ENCODE data around the gene SPOCK1. TPM values are rescaled to one million over a fixed set of nuclear protein-coding genes. Genes with fewer than 3 reads are reported as not detected.

Gene SPOCK1
- total RNA-seq = 85.6 and 209 TPM in 2 replicates

DNA sequence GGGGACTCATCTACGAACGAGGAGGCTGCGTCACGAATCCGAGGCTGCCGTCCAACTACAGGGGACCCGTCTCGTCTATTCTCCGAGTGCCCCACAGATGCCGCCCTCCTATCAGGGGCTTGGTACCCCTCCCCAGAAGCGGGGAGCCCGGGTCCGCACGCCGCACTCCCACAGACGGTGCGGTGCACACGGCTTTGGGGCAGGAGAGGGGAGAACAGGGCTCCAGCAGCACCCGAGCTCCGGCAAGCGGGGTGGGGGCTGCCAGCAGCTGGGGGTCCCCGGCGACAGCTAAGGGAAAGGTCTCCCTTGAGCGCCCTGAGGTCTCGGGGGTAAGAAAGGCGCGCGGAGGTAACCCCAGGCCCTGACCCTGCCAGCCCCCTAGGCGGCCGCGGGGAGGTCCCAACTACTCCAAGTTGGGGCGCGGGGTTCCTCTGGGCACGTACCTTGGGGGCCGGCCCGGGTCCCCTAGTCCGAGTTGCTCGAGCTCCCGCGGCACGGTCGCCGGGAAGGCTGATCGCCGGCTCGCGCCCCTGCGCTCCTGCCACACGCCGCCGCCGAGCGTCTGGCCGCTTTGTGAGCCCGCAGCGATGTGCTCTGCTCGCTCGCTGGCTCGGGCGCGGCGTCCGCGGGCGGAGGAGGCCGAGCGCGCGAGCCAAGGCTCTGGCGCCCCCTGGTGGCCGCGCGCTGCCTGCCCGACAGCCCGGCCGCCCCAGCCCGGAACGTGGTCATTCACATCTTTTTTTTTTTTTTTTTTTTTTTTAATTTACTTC lies at the start of gene SPOCK1:
SPOCK1 (minus strand) TSS at position 591 of the 770 bp plus-strand sequence.

Other genes with a start within 250 kb of the SPOCK1 start
- 5.5 and 9.1 TPM in 2 replicates for gene KLHL3, start 236.8 kb upstream of the SPOCK1 start, total RNA-seq

Measured in epithelial cell of umbilical artery (primary cell).